Astrocyte (in vitro differentiated cells and primary cell): ENCODE measurements around the gene NCCRP1. TPM values are rescaled to one million over a fixed set of nuclear protein-coding genes. Genes with fewer than 3 reads are reported as not detected.

ENCODE experiments used
- DNase-seq: peaks from one replicate; pipeline ENCODE4 v3.0.0-alpha.2; 2010; ENCODE audit warnings: low read depth
- FAIRE-seq: peaks from 2 replicates; lab custom pipeline; 2011; peaks lifted over from hg19 to GRCh38; lab: Jason Lieb, UNC
- H2AFZ ChIP-seq: 2 replicates; pipeline ENCODE4 v1.6.0; 2012; ENCODE audit warnings: low read depth, low read length, inconsistent platforms
- H3K27ac ChIP-seq: 2 replicates; pipeline ENCODE4 v1.5.1; 2011; ENCODE audit warnings: low read depth, low read length, inconsistent platforms
- H3K27me3 ChIP-seq: 2 replicates; pipeline ENCODE4 v1.6.0; 2011; ENCODE audit warnings: low read length, inconsistent platforms; ENCODE audit not compliant: insufficient read depth
- H3K36me3 ChIP-seq: 2 replicates; pipeline ENCODE4 v1.5.1; 2011; ENCODE audit warnings: low read length, inconsistent platforms; ENCODE audit not compliant: insufficient read depth
- H3K4me1 ChIP-seq: 2 replicates; pipeline ENCODE4 v1.5.1; 2011; ENCODE audit warnings: low read length, inconsistent platforms; ENCODE audit not compliant: insufficient read depth
- H3K4me2 ChIP-seq: 2 replicates; pipeline ENCODE4 v1.6.0; 2012; ENCODE audit warnings: low read length, inconsistent platforms
- H3K4me3 ChIP-seq: 2 replicates; pipeline ENCODE4 v1.5.1; 2011; ENCODE audit warnings: low read depth, mild to moderate bottlenecking, low read length, inconsistent platforms; ENCODE audit not compliant: insufficient read depth
- H3K79me2 ChIP-seq: 2 replicates; pipeline ENCODE4 v1.6.0; 2012; ENCODE audit warnings: mild to moderate bottlenecking, low read length, inconsistent platforms; ENCODE audit not compliant: insufficient read depth
- H3K9ac ChIP-seq: 2 replicates; pipeline ENCODE4 v1.6.0; 2012; ENCODE audit warnings: mild to moderate bottlenecking, low read length, inconsistent platforms
- H3K9me3 ChIP-seq: 2 replicates; pipeline ENCODE4 v1.5.1; 2012; ENCODE audit warnings: low read depth, mild to moderate bottlenecking, low read length, inconsistent platforms; ENCODE audit not compliant: insufficient read depth
- H4K20me1 ChIP-seq: 2 replicates; pipeline ENCODE4 v1.6.0; 2012; ENCODE audit warnings: low read length, inconsistent platforms; ENCODE audit not compliant: insufficient read depth
- H3K27ac Mint-ChIP-seq: one replicate; pipeline ENCODE4 v1.8.0; 2021; ENCODE audit warnings: mild to moderate bottlenecking, mixed read lengths; ENCODE audit not compliant: unreplicated experiment
- H3K27me3 Mint-ChIP-seq: one replicate; pipeline ENCODE4 v1.8.0; 2021; ENCODE audit warnings: low read depth, mixed read lengths; ENCODE audit not compliant: unreplicated experiment
- H3K36me3 Mint-ChIP-seq: one replicate; pipeline ENCODE4 v1.8.0; 2021; ENCODE audit warnings: low read depth, mixed read lengths; ENCODE audit not compliant: unreplicated experiment
- H3K4me1 Mint-ChIP-seq: one replicate; pipeline ENCODE4 v1.8.0; 2021; ENCODE audit warnings: low read depth, mixed read lengths; ENCODE audit not compliant: unreplicated experiment
- H3K4me3 Mint-ChIP-seq: one replicate; pipeline ENCODE4 v1.8.0; 2021; ENCODE audit warnings: mild to moderate bottlenecking, moderate library complexity, mixed read lengths; ENCODE audit not compliant: unreplicated experiment
- H3K9me3 Mint-ChIP-seq: one replicate; pipeline ENCODE4 v1.8.0; 2021; ENCODE audit warnings: mild to moderate bottlenecking, mixed read lengths; ENCODE audit not compliant: unreplicated experiment
- EZH2 ChIP-seq: IDR thresholded peaks from 2 replicates; pipeline ENCODE4 v1.6.1; 2012; ENCODE audit warnings: mild to moderate bottlenecking, low read length, inconsistent platforms; ENCODE audit not compliant: insufficient read depth
- total RNA-seq: library from RNA; stranded (reverse); gene quantifications from 2 replicates; pipeline ENCODE4 v1.2.1, GENCODE V29; 2021
- TF ChIP-seq, protein P1 (sequence below): IDR thresholded peaks from 2 replicates; pipeline ENCODE4 v1.5.1; 2011; ENCODE audit warnings: low read depth, mild to moderate bottlenecking, inconsistent platforms, low read length, moderate library complexity; ENCODE audit not compliant: insufficient read depth

Gene NCCRP1
- total RNA-seq, 1 donor from 2014 or later: not detected

DNA sequence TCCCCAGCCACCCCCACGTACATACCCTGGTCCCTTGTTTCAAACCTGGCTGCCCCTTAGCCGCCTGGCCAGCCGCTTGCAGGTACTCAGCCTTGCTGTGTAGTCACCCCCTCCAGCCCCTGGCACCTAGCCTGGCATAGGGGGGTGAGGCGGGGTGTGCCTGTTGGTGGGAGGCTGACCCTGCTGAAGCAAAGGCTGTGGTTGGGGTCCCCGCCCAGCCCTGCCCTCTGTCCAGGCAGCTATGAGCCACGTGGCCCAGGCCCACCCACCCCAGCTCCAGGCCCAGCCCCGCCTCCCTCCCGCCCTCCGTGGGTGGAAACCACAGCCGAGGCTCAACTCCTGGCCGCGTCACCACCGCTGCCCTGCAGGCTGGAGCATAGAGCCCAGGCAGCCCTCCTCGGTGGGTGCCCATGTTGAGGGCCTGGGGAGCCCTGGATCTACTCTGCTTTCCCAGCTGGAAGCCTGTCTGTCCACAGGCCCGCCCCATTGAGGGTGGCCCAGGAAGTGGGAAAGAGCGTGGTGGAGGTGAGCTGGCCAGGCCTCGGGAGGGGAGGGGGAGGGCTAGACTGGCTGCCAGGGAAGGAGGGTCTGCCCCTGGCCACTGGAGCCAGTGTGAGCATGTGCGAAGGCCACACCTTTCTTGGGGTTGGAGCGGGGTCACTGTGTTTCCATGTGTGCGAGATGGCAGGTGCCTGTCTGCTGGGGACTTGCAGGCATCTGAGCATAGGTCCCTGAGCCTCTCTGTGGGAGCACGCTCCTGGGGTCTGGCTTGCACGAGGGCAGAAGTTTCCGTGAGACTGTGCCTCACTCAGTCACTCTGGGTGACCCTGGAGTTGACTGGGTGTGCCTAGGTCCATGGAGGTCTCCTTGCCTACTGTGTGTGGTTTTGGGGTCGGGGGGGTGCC, 40.2 kb upstream of the NCCRP1 start:
- Mint-ChIP-seq H3K27ac (no peak overlapping the region), H3K4me1 (peaks cover 33% of the 10 kb centered on the region), H3K27me3 (no peaks in the 10 kb centered on the region), H3K36me3 (peaks cover 12% of the 10 kb centered on the region), H3K9me3 (no peaks in the 10 kb centered on the region), H3K4me3 (peak overlapping the region; percentile 66)
- no peak for TF ChIP-seq EZH2
- TF ChIP-seq, protein P1, sequence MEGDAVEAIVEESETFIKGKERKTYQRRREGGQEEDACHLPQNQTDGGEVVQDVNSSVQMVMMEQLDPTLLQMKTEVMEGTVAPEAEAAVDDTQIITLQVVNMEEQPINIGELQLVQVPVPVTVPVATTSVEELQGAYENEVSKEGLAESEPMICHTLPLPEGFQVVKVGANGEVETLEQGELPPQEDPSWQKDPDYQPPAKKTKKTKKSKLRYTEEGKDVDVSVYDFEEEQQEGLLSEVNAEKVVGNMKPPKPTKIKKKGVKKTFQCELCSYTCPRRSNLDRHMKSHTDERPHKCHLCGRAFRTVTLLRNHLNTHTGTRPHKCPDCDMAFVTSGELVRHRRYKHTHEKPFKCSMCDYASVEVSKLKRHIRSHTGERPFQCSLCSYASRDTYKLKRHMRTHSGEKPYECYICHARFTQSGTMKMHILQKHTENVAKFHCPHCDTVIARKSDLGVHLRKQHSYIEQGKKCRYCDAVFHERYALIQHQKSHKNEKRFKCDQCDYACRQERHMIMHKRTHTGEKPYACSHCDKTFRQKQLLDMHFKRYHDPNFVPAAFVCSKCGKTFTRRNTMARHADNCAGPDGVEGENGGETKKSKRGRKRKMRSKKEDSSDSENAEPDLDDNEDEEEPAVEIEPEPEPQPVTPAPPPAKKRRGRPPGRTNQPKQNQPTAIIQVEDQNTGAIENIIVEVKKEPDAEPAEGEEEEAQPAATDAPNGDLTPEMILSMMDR: no peak
- H3K27me3 ChIP-seq: no peaks in the 10 kb centered on the region
- peak overlapping the region; percentile 46 for H3K9ac ChIP-seq
- no peaks in the 10 kb centered on the region for H3K36me3 ChIP-seq
- no peak overlapping the region for H3K27ac ChIP-seq
- peaks cover 17% of the 10 kb centered on the region for H3K4me1 ChIP-seq
- H2AFZ ChIP-seq: no peak overlapping the region
- no peaks in the 10 kb centered on the region for H3K9me3 ChIP-seq
- H3K79me2 ChIP-seq: peaks cover 69% of the 10 kb centered on the region
- peak overlapping the region; percentile 82 for H3K4me2 ChIP-seq
- DNase-seq (peak; percentile 20), FAIRE-seq (no peak)
- peak overlapping the region; percentile 33 for H3K4me3 ChIP-seq
- H4K20me1 ChIP-seq: peaks cover 76% of the 10 kb centered on the region

DNA sequence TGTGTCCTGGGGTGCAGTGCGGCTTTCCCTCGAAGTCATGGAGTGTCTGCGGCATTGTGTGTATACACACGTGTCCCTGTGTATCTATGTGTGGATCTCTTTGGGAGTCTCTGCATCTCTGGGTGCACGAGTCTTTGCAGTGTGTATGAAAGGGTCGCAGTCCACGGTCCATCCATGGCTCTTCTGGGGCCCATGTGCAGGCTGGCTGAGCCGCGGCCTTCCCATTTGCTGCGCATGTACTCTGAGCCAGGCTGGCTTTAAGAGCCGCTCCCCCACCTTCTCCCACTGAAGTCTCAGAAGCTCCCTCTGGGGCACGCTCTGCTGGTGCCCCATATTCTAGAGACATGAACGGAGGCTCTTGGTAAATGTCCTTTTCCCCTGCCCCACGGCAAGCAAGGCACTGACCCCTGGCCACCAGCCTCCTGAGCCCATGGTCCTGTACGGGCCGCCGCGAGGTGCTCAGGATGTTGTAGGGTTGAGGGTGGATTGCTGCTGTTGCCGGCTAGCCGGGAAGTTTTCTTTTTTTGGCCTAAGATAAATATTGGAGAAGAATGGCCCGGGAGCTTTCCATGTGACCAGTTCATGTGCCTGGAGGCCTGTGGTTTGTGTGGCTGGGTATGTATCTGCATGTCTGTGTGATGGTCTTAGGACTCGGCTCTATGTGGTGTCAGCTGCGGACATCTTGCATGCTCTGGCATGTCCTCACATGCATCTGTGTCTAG, 39.3 kb upstream of the NCCRP1 start:
- Histone ChIP-seq H3K9ac (peak overlapping the region; percentile 46), H4K20me1 (peaks cover 72% of the 10 kb centered on the region), H3K27ac (no peak overlapping the region), H3K4me1 (peaks cover 17% of the 10 kb centered on the region), H2AFZ (no peak overlapping the region), H3K36me3 (no peaks in the 10 kb centered on the region), H3K27me3 (no peaks in the 10 kb centered on the region), H3K4me3 (no peak overlapping the region), H3K4me2 (peak overlapping the region; percentile 82), H3K9me3 (no peaks in the 10 kb centered on the region), H3K79me2 (peaks cover 72% of the 10 kb centered on the region)
- Mint-ChIP-seq H3K4me1 (peaks cover 33% of the 10 kb centered on the region), H3K36me3 (peaks cover 10% of the 10 kb centered on the region), H3K9me3 (no peaks in the 10 kb centered on the region), H3K27me3 (no peaks in the 10 kb centered on the region), H3K27ac (no peak overlapping the region), H3K4me3 (peak overlapping the region; percentile 66)
- FAIRE-seq: no peak
- TF ChIP-seq, protein P1: no peak
- no peak for TF ChIP-seq EZH2
- peak; percentile 25 for DNase-seq
